ENCODE results near the gene RNF138. TPM values are rescaled to one million over a fixed set of nuclear protein-coding genes. Genes with fewer than 3 reads are reported as not detected.

The RNF138 gene
- total and polyA plus RNA-seq, 2 of the 13 experiments (the other 11 are each of a cell fraction or from before 2014, with no cell fraction given) = 14.6 to 33.6 TPM

DNA sequence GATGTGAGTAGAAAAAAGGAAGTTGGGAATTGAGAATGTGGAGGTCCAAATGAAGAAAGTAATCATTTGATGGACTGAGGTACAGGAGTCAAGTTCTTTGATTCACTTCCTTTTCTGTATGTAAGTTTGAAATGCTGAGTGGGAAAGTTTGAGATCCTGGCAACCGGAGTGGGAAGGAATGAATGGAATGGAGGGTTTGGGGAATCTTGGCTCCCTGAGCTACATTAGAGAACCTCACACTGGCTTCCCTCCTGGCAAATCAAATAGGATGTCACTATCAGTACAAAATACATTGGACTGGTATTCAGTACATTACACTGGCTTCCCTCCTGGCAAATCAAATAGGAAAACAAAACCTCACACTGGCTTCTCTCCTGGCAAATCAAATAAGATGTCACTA, 9.8 kb upstream of the RNF138 start:
- no peaks in the 10 kb centered on the region; a peak in 2 of 5 replicates for H3K27me3 ChIP-seq (ENCODE audit: control insufficient read depth in 1 of 2, insufficient read depth in 2 of 2, low read length in 2 of 2)
- CTCF ChIA-PET (ENCODE audit: low intra/inter-chr PET ratio, low total read pairs) = no interaction called here
- no peak overlapping the region for H3K27ac ChIP-seq (ENCODE audit: extremely low read length, insufficient read depth, low read length)
- no peak overlapping the region for H2AFZ ChIP-seq (ENCODE audit: low read length)
- 19% methylated on average over 1 of the region's 1 CpG for WGBS (ENCODE audit: low lambda C conversion rate)
- intact Hi-C loops (cut with micrococcal nuclease; ENCODE audit: unreplicated experiment) = no loop called here
- H4K20me1 ChIP-seq (ENCODE audit: insufficient read depth, low read length) = no peaks in the 10 kb centered on the region
- DNase-seq (ENCODE audit: low spot score) (no peak), FAIRE-seq (no peak), ATAC-seq (no peak)
- POLR2A ChIA-PET = no interaction called here
- in situ Hi-C loops (cut with HindIII; ENCODE audit: extremely low pct_ligation_motif_present, low pct_unique_long_range_greater_than_20kb) = no loop called here
- no peak overlapping the region for H3K4me3 ChIP-seq (replicated peaks in 1 of 3; ENCODE audit: insufficient read depth in 1 of 3, low read depth in 2 of 3, low read length in 3 of 3)
- H3K79me2 ChIP-seq (ENCODE audit: insufficient read depth, low read length) = no peaks in the 10 kb centered on the region
- H3K9ac ChIP-seq (ENCODE audit: insufficient read depth, low read depth, low read length) = no peak overlapping the region
- H3K36me3 ChIP-seq (replicated peaks in 1 of 2; ENCODE audit: control insufficient read depth in 1 of 2, insufficient read depth in 2 of 2, low read length in 2 of 2) = no peaks in the 10 kb centered on the region
- no TSS peak for BruUV-seq (replicated peaks)
- no peaks in the 10 kb centered on the region for H3K9me3 ChIP-seq (ENCODE audit: low read length)
- H3K4me1 ChIP-seq (ENCODE audit: insufficient read depth, low read length) = no peaks in the 10 kb centered on the region
- TF ChIP-seq RFXANK (CRISPR knock-in tag; IDR thresholded peaks at IDR 0.05) = no peak
- no peak overlapping the region for H3K4me2 ChIP-seq (ENCODE audit: low read depth, low read length)

DNA sequence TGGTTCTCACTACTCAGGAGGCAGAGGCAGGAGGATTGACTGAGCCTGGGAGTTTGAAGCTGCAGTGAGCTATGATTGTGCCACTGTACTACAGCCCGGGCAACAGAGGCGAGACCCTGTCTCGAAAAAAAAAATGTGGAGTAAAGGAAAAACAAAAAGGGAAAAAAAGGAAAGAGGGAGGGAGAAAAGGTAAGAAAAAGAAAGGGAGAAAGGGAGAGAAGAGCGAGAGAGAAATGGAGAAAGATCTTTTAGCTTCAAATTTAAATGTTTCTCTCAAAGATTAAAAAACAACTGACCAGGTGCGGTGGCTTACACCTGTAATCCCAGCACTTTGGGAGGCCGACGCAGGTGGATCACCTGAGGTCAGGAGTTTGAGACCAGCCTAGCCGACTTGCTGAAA, 7.9 kb upstream of the RNF138 start:
- no TSS peak for BruUV-seq (replicated peaks)
- no peaks in the 10 kb centered on the region for H3K4me1 ChIP-seq (ENCODE audit: insufficient read depth, low read length)
- H3K9me3 ChIP-seq (ENCODE audit: low read length) = no peaks in the 10 kb centered on the region
- ChIA-PET CTCF (ENCODE audit: low intra/inter-chr PET ratio, low total read pairs) (no interaction called here), POLR2A (no interaction called here)
- no peak overlapping the region for H3K4me2 ChIP-seq (ENCODE audit: low read depth, low read length)
- in situ Hi-C loops (cut with HindIII; ENCODE audit: extremely low pct_ligation_motif_present, low pct_unique_long_range_greater_than_20kb) (no loop called here), intact Hi-C loops (cut with micrococcal nuclease; ENCODE audit: unreplicated experiment) (no loop called here)
- no peaks in the 10 kb centered on the region for H3K79me2 ChIP-seq (ENCODE audit: insufficient read depth, low read length)
- 54% methylated on average over 8 of the region's 8 CpGs for WGBS (ENCODE audit: low lambda C conversion rate)
- H3K4me3 ChIP-seq (replicated peaks in 1 of 3; ENCODE audit: insufficient read depth in 1 of 3, low read depth in 2 of 3, low read length in 3 of 3) = no peak overlapping the region
- DNase-seq (ENCODE audit: low spot score) = no peak
- FAIRE-seq = no peak
- H3K36me3 ChIP-seq (replicated peaks in 1 of 2; ENCODE audit: control insufficient read depth in 1 of 2, insufficient read depth in 2 of 2, low read length in 2 of 2) = no peaks in the 10 kb centered on the region
- ATAC-seq = no peak
- H3K27me3 ChIP-seq (ENCODE audit: control insufficient read depth in 1 of 2, insufficient read depth in 2 of 2, low read length in 2 of 2) = no peaks in the 10 kb centered on the region; a peak in 2 of 5 replicates
- H2AFZ ChIP-seq (ENCODE audit: low read length) = no peak overlapping the region
- H4K20me1 ChIP-seq (ENCODE audit: insufficient read depth, low read length) = no peaks in the 10 kb centered on the region
- H3K27ac ChIP-seq (ENCODE audit: extremely low read length, insufficient read depth, low read length) = no peak overlapping the region
- no peak overlapping the region for H3K9ac ChIP-seq (ENCODE audit: insufficient read depth, low read depth, low read length)
- no peak for TF ChIP-seq WIZ (CRISPR knock-in tag; IDR thresholded peaks at IDR 0.05)
- no peak for TF ChIP-seq ARNT2 (CRISPR knock-in tag; IDR thresholded peaks at IDR 0.05; ENCODE audit: low read depth)
- no peak for TF ChIP-seq TCF7L2 (IDR thresholded peaks at IDR 0.05; ENCODE audit: low read depth, low read length)
- TF ChIP-seq CBFB (CRISPR knock-in tag; IDR thresholded peaks at IDR 0.05) = no peak
- TF ChIP-seq RBAK (CRISPR knock-in tag; IDR thresholded peaks at IDR 0.05) = no peak
- TF ChIP-seq, protein P1, sequence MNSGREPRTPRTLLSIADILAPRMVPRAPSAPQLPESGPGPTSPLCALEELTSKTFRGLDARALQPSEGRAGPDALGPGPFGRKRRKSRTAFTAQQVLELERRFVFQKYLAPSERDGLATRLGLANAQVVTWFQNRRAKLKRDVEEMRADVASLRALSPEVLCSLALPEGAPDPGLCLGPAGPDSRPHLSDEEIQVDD (CRISPR knock-in tag; IDR thresholded peaks at IDR 0.05; ENCODE audit: borderline replicate concordance) = no peak
- TF ChIP-seq, protein P2, sequence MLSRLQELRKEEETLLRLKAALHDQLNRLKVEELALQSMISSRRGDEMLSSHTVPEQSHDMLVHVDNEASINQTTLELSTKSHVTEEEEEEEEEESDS (CRISPR knock-in tag; IDR thresholded peaks at IDR 0.05; ENCODE audit: borderline replicate concordance) = no peak
- TF ChIP-seq ZIK1 (CRISPR knock-in tag; IDR thresholded peaks at IDR 0.05; ENCODE audit: borderline replicate concordance, low read depth) = no peak
- TF ChIP-seq, protein P3, sequence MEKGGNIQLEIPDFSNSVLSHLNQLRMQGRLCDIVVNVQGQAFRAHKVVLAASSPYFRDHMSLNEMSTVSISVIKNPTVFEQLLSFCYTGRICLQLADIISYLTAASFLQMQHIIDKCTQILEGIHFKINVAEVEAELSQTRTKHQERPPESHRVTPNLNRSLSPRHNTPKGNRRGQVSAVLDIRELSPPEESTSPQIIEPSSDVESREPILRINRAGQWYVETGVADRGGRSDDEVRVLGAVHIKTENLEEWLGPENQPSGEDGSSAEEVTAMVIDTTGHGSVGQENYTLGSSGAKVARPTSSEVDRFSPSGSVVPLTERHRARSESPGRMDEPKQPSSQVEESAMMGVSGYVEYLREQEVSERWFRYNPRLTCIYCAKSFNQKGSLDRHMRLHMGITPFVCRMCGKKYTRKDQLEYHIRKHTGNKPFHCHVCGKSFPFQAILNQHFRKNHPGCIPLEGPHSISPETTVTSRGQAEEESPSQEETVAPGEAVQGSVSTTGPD (CRISPR knock-in tag; IDR thresholded peaks at IDR 0.05) = no peak
- TF ChIP-seq, protein P4, sequence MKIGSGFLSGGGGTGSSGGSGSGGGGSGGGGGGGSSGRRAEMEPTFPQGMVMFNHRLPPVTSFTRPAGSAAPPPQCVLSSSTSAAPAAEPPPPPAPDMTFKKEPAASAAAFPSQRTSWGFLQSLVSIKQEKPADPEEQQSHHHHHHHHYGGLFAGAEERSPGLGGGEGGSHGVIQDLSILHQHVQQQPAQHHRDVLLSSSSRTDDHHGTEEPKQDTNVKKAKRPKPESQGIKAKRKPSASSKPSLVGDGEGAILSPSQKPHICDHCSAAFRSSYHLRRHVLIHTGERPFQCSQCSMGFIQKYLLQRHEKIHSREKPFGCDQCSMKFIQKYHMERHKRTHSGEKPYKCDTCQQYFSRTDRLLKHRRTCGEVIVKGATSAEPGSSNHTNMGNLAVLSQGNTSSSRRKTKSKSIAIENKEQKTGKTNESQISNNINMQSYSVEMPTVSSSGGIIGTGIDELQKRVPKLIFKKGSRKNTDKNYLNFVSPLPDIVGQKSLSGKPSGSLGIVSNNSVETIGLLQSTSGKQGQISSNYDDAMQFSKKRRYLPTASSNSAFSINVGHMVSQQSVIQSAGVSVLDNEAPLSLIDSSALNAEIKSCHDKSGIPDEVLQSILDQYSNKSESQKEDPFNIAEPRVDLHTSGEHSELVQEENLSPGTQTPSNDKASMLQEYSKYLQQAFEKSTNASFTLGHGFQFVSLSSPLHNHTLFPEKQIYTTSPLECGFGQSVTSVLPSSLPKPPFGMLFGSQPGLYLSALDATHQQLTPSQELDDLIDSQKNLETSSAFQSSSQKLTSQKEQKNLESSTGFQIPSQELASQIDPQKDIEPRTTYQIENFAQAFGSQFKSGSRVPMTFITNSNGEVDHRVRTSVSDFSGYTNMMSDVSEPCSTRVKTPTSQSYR (CRISPR knock-in tag; IDR thresholded peaks at IDR 0.05; ENCODE audit: borderline replicate concordance) = no peak
